HUDEP-2 (cell line): ENCODE results near the gene CD4.

Experiments
- DNase-seq, 76 experiments: peaks; one replicate each; lab custom pipeline; 2025; ENCODE audit not compliant: unreplicated experiment in 76 of 76; lab: John Stamatoyannopoulos, UW

The CD4 gene

DNA sequence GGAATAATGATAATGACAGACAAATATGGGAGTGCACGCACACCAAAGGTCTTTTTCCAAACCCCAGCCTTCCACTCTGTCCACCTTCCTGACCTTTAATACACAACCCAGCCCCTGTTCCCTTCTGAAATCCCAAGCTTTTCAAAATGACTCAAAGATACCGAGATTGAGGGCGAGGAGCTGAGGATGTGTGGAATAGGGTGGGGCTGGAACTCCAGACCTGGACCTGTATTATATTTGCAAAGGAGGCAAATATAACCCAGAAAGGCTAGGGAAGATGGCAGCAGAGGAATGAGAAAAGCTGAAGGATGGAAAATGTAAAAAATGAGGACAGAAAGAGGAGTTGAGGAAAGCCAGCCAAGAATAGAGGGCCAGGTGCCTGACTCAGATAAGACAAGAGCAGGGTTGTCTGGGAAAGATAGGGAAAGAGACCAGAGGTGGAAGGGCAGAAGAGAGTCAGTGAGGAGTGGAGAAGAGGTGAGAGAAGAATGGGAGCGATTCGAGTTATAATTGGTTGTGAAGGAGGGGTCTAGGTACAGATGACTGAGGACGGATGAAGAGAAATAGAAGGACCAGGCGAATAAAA is 24.2 kb upstream of the CD4 start:
- peak in 34 of 76 experiments; percentile 8 to 67 (median 38) for DNase-seq

DNA sequence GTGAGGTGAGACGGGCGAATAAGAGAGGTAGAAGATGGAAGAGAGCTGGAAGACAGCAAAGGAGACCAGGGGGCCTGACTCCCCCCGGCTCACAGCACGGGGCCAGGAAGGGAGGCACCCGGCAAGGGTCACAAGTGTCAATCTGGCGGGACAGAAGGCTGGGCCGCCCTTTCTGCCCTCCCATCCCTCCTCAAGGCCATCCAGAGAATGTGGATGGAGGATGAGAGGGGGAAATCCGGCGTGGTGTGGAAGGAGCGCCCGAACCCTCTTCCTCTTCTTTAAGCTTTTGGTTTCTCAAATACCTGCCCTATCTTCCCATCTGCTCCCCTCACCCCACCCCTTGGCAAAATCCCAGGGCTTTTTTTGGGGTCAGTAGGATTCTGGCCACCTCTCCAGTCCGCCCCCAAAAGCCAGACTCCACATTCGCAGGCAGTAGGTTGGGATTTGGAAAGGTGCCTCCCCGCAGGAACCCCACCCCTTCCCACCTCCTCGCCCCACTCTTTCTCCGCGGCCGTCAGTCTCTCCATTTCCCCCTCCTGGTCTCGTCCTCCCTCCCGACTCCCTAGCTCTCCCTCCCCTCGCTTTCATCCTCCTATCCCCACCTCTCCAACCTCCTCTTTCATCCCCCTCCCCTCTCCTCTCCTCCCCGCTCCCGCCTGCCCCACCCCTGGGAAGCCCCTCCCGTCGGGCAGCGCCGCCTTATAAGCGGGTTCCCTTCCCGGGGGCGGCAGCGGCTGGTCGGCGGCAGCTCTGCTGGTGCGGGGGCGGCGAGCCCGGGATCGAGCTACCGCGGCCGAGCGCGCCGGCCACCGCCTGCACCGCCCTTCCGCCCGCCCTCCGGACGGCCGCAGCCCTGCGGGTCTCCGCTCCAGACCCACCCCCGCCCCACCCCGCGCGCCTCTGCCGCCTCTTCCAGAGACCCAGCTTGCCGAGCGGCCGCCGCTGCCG is 23.4 kb upstream of the CD4 start, which contains the start of gene PTMS:
TSS of gene PTMS (plus strand) at position 730 of the 948 bp plus-strand sequence. CDS start 343 bp downstream, outside the sequence.
- DNase-seq, result peak in 25 of 76 experiments; percentile 10 to 64 (median 33)

DNA sequence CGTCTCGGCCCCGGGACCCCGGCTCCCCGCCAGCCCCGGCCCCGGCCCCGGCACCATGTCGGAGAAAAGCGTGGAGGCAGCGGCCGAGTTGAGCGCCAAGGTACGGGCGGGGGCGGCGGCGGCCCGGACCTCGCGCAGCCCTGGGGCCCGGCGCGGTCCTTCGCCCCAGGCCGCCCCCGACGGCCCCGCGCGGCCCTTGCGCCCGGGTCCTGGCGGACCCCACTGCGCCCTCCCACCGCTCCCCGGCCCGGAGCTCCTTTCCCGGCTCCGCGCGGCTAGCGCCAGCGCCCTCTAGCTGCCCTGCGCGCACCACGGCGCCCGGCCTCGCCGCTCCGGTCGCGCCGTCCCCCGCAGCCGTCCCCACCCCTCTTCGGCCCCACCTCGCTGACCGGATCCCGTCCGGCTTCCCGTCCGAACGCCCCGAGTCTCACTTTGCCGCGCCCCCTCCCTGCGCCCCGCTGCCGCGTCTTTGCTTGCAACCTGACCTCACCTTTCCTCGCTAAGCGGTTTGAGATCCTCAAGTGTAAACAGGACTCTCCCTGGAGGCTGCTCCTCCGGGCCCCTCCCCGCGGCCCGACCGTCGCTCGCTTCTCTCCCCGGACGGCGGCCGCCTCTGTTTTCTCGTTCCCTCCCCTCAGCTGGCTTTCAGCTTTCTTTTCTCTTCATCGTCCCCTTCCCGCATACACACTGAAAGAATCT is 22.5 kb upstream of the CD4 start:
- peak in 48 of 76 experiments; percentile 5 to 61 (median 41) for DNase-seq

DNA sequence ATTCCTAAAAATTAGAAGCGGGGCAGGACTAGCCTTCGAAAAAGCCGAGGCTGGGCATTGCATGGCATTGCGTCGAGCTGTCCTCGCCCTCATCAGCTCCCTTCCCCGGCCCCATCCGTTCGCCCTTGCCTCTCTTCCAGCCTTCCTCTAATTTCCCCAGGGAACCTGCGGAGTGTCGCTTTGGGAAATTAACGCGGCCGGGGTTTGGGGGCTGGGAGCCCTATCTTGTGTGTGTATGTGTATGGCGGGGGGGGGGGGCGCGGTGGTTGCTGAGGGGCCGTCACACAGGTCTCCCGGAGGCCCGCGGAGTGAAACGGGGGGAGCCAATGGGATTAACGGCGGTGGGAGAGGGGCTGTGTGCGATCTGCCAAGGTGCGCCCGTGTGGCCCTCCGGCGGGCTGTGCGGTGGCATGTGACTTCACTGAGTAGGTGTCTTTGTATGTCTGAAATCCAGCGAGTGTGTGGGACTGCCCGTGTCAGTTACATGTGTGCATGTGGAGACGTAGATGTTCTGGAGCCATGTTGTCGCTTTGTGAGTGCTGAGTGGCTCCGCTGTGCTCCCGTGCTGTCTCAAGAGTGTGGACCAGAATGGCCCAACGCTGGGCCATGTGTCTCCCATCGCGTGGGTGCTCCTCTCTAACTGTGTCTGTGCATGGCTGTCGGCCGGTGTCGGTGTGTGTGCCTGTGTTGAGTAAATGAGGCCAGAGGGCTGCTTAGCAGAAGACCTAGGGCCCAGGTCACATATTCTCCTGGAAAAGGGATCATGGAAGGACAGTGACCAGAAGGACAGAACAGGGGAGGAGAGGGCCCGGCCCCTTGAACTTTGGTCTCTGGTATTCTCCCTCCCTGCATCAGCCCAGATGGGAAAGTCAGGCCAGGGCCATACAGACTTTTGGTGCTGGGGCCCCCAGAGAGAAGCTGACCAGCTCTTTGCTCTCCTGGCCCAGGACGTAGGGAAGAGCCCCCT is 21.7 kb upstream of the CD4 start:
- DNase-seq, result no peak

DNA sequence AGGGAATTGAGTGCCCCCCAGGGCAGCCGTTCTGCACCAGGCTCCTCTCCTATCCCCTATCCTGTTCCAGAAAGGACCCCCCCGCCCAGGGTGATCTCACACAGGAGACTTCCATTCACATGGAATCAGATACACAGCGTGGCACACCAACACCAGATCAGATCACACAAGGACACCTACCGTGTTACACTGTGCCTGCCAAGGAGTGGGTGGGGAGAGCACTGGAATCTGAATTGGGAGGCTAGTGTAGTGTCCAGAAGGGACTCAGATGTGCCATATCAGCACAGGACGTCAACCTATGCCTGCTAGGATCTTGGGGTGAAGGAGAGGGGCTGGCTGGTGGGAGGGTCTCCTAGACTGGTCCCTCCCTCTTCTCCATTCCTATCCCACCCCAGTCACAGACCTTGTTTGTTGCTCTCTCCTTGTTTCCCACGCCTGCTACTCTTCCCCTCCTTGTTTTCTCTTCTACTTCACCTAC is 20.9 kb upstream of the CD4 start:
- peak in 3 of 76 experiments; percentile 12 to 24 (median 13) for DNase-seq

DNA sequence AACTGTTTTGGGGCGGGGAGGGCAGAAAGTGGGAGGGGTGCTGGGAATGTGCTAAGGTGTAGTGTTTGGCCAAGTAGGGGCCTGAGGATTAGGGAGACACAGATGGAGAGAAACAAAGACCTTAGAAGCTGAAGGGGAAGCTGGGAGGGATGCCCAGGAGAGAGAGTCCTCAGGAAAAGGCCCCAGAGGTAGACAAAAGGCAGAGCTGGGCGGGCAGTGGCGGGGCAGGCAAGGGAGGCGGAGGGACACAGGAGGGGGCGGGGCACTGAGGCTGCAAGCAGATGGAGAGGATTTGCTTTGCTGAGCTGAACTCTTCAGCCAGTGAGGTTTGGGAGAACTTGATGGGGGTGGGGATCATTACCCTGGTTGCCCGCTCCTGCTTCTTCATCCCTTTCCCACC is 20.3 kb upstream of the CD4 start:
- peak in 26 of 76 experiments; percentile 6 to 52 (median 29) for DNase-seq

DNA sequence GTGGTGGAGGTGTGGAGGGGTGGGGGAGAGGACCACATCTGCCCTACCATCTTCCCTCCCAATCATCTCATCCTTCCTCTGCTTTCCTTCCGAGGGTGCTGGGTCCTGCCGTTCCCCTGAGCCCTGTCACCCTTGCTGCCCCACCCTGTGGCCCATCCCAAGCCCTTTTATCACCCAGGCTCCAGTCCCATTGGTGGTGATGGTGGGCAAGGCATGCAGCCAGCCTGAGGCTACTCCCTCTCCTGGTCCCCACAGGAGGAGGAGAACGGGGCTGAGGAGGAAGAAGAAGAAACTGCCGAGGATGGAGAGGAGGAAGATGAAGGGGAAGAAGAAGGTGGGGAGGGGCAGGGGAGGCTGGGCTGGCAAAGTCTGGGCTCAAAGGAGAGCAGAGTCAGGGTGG is 19.7 kb upstream of the CD4 start:
- peak in 24 of 76 experiments; percentile 7 to 56 (median 23) for DNase-seq

DNA sequence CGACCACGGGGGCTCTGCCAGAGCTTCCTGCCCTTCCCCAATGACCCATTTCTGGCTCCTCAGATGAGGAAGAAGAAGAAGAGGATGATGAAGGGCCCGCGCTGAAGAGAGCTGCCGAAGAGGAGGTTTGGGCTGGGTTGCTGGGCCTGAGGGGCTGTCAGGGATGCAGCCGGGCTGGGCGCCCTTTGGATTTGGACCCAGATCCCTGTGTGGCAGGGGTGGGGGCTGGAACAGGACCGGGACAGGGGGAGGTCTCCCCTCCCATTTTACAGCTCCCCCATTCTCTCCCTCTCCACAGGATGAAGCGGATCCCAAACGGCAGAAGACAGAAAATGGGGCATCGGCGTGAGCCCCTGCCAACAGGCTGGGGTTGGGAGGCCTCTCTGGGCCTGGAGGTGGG is 19.2 kb upstream of the CD4 start:
- no peak for DNase-seq

DNA sequence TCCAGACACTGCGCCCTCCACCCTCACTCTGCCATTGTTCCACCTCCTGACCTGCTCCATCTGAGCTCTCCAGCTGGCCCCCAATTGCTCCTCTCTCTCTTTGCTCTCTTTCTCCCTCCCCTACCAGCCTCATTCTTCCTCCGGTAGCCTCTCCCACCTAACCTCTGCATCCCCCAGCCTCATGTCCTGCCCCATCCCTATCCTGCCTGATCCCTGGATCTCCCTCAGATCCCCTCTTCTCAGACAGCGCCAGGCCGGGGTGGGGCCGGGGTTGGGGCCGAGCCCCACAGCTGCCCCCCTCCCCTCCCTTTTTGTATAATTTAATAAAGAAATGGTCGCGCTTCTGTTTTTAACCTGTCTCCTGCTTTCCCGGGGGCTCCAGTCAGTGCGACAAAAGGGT is 18.7 kb upstream of the CD4 start:
- DNase-seq, result no peak

DNA sequence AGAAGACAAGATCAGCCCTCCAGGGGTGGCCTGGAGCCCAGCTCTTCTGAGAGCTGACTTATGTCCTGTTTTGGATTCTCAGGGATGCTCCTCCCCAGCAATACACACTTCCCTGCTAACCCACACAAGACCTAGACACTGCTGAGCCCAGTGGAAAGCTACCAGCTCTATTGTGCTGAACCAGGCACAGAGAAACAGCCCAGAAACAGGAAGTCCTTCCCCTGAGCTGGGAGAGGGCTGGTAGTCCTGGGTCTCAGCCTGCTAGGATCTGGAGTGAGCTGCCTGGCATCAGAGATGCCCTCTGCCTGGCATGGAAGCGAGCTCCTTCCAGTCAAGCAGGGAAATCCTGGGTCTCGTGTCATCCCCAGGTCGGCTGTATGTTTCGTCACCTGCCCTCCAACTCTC is 18.2 kb upstream of the CD4 start:
- DNase-seq, result no peak

DNA sequence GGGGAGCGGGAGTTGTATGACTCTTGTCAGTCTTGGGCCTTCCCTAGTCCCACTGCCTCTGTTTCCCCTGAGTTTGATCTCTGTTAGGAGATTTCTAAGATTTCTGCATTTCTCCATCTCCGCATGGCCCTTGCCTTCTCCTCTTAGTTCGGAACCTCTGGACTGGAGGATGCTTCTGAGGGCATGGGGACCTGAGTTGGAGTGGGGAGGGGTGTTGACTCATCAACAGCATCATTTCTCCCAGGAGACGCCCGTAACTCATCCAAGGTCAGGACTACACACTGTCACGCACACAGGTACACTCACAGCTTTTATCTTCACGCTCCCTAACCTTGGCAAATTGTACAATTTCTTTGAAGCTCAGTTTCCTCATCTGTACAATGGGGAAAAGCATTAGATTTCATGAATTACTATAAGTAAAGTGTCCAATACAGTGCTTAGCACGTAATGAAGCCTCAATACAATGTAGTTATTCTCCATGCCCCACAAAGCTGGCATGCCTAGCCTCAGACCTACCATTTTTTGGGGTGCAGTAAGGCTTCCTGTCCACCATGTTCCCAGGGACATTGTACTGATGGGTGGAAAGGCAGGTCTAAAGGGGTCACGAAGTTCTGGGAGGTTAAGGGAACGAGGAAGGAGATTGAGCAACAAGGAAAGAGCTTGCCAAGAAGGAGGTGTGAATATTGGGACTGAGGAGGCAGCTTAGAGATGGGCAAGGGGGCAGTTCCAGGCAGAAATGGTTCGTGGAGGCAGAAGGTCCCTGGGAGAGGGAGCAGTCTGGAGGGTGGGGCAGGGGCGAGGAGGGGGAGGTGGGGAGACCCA is 17.6 kb upstream of the CD4 start:
- DNase-seq, result no peak

DNA sequence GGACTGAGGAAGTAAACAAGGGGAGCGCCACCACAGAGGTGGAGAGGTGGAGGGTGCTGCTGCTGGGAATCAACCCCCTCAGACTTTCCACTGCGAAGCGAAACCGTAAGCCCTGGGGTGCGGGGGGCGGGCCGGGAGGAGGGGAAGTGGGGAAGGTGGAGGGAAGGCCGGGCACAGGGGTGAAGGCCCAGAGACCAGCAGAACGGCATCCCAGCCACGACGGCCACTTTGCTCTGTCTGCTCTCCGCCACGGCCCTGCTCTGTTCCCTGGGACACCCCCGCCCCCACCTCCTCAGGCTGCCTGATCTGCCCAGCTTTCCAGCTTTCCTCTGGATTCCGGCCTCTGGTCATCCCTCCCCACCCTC is 17.0 kb upstream of the CD4 start, which contains the start of gene LAG3:
TSS of gene LAG3 (plus strand) at position 190 of the 365 bp plus-strand sequence. CDS start 333 bp downstream, outside the sequence.
- no peak for DNase-seq

DNA sequence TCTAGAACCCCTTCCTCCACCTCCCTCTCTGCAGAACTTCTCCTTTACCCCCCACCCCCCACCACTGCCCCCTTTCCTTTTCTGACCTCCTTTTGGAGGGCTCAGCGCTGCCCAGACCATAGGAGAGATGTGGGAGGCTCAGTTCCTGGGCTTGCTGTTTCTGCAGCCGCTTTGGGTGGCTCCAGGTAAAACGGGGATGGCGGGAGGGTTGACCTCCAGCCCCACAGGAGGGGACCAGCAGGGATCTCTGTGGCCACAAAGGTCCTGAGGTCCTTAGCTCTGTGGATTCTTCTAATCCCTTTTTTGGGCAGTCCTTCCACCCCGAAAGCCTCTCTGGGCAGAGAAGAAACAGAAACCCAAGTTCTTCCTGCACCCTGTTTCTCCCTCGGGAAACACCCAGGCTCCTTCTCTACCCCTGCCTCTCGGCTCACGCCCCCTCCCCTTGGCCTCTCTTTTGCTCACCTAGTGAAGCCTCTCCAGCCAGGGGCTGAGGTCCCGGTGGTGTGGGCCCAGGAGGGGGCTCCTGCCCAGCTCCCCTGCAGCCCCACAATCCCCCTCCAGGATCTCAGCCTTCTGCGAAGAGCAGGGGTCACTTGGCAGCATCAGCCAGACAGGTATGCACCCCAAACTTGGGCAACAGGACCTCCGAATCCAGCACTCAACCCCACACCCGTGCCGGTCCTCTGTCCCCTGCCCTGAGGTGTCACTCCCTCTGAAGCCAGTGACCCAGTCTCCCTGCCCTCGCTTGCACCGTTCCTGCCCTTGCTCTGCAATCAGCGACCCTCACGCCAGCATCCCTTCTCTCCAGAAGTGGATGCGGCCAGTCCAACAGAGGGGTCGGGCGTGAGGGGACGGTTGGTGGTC is 16.4 kb upstream of the CD4 start:
- DNase-seq, result no peak

DNA sequence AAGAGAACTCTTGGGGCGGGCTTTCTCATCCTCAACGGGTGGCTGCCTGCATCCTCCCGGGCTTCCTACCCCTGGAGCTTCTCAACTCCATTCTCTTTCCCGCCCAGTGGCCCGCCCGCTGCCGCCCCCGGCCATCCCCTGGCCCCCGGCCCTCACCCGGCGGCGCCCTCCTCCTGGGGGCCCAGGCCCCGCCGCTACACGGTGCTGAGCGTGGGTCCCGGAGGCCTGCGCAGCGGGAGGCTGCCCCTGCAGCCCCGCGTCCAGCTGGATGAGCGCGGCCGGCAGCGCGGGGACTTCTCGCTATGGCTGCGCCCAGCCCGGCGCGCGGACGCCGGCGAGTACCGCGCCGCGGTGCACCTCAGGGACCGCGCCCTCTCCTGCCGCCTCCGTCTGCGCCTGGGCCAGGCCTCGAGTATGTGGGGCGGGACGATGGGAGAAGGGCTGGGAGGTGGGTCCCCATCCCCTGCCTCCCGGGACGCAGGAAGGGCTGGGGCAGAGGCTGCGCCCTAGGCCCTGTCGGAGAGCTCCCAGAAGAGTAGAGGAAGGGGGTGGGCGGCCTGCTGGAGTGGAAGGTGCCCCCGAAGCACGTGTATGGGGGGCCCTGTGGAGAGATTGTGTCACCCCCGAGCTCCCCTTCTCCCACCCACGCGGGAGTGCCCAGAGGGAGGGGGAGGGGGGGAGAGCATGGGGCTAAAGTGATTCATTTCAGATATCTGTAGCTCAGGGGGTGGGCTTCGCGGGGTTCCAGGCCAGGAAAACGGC is 15.6 kb upstream of the CD4 start:
- DNase-seq, result no peak

DNA sequence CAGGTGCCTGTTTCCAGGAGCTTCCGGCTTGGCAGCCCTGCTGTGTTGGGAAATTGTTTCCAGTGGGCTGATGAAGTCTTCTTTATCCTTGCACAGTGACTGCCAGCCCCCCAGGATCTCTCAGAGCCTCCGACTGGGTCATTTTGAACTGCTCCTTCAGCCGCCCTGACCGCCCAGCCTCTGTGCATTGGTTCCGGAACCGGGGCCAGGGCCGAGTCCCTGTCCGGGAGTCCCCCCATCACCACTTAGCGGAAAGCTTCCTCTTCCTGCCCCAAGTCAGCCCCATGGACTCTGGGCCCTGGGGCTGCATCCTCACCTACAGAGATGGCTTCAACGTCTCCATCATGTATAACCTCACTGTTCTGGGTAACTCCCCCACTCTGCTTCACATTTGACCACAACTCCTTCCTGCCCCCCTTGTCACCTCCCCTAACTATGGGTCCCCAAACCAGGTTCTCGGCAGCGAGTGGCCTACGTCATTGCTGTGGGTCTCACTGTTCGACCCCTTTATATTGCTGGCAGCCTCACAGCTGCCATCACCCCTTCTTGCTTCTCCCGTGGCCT is 14.7 kb upstream of the CD4 start:
- no peak for DNase-seq

DNA sequence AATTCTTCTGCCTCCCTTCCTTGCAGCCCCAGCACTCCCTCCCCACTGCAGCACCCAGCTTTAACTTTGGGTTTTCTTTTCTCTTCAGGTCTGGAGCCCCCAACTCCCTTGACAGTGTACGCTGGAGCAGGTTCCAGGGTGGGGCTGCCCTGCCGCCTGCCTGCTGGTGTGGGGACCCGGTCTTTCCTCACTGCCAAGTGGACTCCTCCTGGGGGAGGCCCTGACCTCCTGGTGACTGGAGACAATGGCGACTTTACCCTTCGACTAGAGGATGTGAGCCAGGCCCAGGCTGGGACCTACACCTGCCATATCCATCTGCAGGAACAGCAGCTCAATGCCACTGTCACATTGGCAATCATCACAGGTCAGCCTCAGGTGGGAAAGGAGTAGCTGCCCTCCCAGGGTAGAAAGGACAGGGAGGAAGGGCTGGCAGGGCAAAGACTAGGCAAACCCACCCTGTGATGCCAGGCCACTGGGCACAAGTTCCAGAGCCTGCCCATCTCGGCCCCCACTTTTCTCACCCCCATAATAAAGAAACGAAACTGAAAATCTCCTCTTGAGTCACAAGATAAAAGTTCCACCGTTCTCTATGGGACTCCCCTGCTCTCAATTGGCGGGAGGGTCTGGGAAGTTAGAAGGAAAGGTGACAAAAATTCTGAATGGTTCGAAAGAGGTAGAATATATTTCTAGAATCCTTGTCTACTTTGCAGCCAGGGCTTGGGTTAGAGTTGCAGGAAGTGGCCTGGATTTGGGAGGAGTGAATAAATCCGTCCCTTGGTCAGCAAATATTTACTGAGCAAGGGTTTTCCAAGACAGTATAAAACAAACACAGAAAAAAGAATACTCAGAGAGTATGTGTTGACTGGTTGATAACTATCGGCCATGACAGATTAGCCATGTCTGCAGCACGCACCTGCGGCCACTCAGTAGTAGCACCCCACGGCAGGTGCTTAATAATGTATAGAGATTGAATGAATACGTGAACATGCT is 13.8 kb upstream of the CD4 start:
- no peak for DNase-seq
